HG02870 (cell line): Measurements from ENCODE around the gene CYP4A22.
A peak's percentile ranks its signal among the peaks of the same experiment; 100 is the strongest.
"Not testable (repeated sequence)": the region's sequence is repeated elsewhere in the genome, so short reads cannot be mapped to it uniquely, and the experiment has no call there.

Experiments used
- ATAC-seq: cut with Tn5 transposase; IDR thresholded peaks from one replicate; pipeline ENCODE4 v1.9.1; 2021; ENCODE audit warnings: mild to moderate bottlenecking, moderate library complexity; ENCODE audit not compliant: unreplicated experiment

Gene CYP4A22

DNA sequence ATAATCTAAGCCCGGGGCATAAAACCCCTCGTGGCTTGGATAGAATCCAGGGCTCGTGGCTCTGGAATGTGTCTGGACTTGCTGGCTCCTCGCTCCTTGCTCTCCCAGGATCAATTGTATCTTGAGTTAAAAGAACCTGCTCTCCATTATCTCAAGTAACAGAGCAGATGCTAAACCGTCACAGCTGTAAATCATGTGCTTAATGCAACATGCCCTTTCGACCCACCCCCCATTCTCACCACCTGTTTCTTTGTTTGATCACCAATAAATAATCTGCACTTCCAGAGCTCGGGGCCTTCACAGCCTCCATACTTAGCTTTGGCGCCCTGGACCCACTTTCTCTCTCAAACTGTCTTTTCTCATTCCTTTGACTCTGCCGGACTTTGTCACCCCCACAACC lies 11.9 kb downstream of the CYP4A22 start:
- not testable (repeated sequence) for ATAC-seq

DNA sequence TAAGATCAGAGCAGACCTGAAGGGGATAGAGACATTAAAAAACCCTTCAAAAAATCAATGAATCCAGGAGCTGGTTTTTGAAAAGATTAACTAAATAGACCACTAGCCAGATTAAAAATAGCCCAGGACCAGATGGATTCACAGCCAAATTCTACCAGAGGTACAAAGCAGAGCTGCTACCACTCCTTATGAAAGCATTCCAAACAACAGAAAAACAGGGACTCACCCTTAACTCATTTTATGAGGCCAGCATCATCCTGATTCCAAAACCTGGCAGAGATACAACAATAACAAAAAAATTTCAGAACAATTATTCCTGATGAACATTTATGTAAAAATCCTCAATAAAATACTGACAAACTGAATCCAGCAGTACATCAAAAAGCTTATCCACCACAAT lies 19.2 kb downstream of the CYP4A22 start:
- ATAC-seq = not testable (repeated sequence)

DNA sequence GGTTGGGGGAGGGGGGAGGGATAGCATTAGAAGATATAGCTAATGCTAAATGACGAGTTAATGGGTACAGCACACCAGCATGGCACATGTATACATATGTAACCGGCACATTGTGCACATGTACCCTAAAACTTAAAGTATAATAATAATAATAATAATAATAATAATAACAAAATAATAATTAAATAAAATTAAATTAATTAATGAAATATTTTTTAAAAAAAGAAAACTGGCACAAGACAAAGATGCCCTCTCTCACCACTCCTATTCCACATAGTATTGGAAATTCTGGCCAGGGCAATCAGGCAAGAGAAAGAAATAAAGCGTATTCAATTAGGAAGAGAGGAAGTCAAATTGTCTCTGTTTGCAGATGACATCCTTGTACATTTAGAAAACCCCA lies 20.7 kb downstream of the CYP4A22 start:
- ATAC-seq = not testable (repeated sequence)

DNA sequence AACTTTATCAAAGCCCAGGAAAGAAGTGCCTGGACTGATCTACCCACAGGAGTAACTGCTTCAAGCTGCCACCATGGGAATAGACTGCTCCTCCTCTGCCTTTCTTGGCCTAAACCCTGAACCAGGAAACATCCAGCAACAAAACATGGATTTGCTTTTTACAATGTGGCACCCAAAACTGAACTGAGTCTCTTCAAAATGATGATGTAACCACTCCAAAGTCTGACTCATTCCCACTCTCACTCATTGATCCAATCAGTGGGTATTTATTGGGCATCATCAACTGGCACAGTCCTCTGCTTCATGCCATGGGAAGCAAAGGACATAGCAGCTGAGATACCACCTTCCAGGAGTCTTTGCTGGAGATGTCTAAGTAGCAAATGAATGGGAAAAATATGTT lies 23.5 kb downstream of the CYP4A22 start:
- no peak for ATAC-seq

DNA sequence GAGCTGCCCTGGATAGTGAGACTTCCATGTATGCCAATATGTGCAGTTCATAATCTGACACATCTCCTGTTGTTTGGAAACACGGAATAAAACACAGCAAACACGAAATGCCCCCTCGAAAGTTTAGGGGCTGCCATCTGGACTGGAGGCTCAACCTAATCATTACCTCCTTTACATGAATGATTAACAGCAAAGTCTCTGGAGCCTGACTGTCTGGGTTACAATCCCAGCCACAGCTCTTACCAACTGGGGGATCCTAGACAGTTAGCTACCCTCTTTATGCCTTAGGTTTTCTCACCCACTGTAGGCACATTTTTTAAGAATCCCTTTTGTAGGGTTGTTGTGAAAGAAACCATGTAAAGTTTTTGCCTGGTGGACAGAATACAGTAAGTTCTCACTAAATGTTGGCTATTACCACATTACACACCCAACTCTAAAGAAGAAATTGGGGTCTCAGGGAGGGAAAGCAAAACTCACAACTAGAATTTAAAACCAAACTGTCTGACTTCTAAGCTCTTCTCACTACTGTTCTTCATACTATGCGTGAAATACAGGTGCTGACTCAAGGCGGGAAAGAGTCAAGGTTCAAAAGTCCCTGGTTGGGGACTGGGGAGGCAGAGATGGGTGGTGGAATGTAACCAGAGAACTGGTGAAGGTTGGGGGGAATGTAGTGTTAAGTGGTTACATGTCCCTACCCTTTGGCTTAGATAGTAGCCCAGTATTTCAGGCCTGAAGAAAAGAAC lies 24.2 kb downstream of the CYP4A22 start:
- no peak for ATAC-seq

DNA sequence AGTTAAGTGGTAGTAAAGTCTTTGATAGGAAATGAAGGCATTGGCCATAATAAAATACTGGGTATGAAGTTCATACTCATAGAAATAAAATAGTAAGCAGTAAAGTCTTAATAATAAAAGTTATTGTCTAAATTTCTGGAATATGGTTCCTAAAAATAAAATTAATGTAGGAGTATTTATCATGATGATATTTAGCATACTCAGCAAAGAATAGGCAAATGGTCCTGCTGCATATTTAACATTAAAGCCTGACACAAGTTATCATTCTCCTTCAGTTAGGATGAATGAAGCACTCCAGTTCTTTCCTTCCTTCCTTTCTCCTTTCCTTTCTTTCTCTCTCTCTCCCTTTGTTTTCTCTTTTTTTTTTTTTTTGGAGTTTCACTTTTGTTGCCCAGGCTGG lies 27.3 kb downstream of the CYP4A22 start:
- ATAC-seq = no peak

DNA sequence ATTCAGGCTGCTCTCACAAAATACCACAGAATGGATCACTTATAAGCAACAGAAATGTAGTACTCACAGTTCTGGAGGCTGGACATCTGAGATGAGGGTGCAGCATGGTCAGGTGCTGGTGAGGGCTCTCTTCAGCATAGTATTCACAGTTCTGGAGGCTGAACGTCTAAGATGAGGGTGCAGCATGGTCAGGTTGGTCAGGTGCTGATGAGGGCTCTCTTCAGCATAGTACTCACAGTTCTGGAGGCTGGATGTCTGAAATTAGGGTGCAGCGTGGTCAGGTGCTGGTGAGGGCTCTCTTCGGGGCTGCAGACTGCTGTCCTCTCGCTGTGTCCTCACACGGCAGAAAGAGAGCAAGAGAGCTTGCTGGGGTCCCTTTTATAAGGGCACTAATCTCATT lies 35.5 kb downstream of the CYP4A22 start:
- ATAC-seq = no peak

DNA sequence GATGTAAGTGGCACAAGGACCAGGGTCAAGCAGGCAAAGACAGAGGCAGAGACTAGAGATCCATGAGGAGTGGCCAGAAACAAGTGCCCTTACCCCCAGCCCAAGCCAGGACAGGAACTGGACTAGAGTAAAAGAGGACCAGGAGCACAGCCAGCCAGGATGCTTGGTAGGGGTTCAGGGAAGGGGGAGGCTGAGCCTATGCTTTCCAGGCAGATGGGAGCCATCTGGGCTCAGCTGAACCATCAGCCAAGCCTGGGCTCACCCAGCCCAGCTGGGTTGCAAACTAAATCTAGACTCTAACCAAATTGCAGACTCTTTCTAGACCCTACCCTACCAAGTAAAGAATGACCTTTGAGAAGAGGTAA lies 37.4 kb downstream of the CYP4A22 start:
- no peak for ATAC-seq

DNA sequence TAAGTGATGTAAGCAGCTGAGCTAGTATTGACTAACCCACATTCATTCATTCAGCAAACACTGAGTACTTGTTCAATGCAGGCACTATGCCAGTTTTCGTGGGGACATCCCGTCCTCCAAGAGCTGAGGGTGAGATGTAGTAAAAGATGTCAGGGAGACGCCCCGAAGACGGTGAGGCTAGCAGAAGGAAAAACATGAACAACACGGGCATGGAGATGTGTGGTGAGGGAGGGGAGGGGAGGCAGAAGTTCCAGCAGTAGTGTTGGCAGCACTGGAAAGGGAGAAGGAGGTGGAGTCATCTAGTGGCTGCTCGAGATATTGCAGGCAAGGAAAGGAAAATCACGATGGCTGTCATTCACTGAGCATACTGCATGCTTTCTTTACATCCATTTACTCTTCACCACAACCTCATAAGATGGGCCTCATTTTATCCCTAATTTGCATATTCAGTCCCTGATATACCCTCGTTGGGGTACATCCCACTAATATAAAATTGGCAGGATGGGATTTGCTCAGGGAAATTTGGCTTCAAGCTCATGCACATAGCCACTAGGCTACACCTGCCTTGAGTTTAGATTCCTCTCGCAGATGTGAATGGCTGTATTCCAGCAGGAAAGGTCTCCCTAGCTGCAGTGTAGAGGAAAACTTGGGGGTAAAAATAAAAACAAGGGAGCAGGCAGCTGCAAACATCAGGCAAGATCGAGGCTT lies 38.1 kb downstream of the CYP4A22 start:
- ATAC-seq = peak; percentile 41

DNA sequence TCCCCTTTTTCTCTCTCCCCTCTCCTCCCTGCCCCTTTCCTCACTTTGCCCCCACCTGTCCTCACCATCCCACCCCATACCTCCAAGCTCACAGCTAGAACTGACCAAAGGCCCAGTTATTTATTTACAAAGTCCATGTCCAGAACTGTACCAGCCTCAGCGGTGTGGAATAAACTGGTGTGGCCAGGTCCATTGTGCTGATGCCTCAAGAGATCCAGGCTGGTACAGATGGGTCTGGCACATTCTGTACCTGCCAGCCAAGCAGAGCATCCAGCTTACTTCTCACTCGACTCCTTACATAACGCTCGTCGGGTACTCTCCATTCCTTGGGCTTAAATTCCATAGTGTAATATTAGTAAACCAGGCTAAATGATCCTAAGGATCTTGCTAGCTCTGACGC lies 40.8 kb downstream of the CYP4A22 start:
- ATAC-seq = no peak

DNA sequence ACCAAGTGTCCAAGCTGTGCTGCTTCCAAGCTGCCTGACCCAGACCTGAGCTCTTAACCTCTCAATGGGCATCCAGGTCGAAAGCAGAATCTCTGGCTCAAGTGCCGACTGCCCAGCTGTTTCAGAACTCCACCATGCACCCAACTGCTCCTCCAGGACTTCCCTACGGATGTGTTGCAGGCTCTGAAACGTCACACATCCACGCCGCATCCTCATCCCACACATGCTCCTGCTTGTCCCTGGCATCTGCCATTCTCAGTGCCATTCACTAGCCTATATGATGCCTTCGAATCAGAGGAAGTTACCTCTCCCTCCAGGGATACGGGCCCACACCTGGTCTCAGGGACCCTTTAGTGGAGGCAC lies 41.4 kb downstream of the CYP4A22 start:
- ATAC-seq = no peak

DNA sequence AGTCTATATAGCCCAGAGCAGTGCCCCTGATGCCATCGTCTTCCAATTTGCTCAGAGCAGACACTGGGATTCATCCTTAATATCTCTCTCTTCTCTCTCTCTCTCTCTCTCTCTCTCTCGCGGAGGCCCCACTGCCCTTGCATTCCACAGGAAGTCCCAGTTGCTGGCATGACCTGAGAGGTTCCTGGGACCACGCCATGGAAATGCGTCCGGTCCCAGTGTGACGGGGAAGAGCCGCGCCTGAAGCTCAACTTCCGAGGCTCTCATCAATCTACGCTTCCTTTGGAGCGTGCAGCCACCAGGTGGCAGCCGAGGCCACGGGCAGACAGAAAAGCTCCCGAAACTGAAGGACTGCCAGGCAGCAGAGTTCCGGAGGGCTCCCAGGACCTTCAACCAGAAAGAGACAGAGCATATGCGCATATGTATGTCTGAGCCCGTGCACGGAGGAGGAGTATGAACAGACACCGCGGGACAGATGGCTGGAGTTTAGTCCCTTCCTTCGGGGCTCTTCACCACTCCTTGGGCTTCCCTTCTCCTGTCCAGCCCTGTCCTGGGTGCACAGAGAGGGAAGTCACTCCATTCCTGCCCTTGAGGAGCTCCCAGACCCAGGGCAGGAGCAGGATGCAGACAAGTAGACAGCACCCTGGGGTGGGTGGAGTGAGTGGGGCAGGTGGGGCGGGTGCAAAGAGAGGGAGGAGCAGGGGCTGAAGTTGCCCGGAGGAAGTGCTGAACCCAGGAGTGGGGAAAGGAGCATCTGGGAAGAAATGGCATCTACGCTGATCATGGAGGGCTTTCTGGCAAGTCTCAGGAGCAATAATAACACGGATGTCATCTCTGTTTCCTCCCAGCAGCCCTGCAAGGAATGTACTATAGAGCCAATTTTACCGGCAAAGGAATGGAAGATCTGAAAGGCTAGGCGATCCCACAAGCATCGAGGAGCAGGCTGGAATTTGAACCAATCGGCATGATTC lies 42.1 kb downstream of the CYP4A22 start:
- ATAC-seq = peak; percentile 74

DNA sequence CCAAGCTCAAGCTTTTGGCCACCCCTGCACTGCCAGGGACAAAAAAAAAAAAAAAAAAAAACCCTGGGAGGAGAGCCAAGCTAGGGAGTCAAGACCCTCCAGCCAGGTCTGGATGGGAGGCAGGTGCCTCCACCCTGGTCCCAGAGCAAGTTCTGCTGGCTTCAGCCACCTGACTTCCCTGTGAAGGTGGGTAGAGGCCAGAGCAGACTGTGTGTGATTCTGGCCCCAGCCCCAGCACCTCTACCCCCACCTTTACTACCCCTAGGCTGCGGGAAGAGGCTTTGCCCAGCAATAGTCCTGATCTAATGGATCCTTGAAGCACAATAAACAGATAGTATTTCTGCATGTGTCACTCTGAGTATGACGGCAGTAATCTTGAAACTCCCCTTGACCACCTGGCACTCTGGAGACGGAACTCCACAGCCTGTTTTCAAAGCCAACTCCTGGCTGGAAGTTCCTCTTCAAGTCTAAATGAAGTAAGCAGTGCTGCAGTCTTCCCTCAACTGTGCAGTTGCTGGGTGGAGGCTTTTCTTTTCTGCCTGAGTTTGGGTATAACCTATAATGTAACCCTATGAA lies 42.8 kb downstream of the CYP4A22 start:
- no peak for ATAC-seq

DNA sequence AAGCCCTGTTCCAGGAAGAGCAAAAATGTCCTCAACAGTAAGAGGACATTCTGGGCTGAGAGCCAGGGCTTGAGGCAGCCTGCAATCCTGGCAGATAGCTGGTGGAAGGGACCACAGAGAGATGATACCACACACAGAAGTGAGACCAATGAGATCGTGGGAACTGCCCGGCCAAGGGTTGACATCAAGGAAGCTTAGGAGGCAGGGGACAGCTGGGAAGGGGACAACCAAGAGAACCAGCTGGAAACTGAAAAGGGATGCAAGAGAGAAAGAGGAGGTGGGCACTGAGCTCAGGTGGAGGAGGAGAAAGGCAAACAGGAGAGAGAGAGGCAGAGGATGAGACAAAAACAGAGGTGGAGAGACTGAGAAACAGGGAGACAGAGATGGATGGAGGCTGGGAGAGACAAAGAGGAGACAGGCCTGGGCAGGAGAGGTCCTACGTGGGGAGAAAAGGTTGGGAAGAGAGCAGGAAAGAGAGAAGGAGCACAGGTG lies 43.4 kb downstream of the CYP4A22 start:
- no peak for ATAC-seq

DNA sequence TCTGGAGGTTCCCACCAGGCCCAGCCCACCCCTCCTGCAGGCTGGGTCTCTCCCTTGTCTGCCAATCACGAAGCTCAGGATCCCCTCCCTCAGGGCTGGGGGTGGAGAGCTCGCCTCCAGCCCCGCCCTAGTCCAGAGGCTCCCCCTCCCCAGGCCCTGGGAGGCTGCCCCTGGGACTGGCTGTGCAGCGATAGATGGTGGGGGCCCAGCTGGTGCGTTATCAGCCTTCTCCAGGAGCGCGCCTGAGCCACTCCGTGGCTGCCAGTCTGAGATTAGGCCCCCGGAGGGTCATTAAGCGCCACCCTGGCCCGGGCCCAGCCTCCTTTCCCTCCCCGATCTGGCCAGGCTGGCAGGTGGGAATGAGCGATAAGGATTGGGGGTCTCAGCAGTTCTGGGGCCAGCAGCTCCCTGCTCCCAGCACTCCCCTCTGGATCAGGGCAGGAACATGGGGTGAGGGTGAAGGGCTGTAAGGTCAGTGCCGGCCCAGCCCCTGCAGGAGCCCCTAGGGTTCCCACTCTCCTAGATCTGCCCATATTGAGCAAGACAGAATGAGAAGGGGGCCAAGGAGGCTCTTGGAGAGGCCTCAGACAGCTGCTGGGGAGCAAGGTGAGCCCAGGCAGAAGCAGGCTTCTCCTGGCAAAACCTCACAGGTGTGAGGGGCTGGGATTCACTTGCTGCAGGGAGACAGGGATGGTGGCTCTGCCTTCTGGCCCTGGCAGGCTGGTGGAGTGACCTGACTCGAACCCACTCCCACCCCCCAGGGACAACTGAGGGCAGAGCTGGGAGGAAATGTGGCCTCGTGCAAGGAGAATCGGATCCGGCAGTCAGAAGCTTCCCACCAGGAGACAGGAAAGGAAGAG lies 44.1 kb downstream of the CYP4A22 start:
- no peak for ATAC-seq

DNA sequence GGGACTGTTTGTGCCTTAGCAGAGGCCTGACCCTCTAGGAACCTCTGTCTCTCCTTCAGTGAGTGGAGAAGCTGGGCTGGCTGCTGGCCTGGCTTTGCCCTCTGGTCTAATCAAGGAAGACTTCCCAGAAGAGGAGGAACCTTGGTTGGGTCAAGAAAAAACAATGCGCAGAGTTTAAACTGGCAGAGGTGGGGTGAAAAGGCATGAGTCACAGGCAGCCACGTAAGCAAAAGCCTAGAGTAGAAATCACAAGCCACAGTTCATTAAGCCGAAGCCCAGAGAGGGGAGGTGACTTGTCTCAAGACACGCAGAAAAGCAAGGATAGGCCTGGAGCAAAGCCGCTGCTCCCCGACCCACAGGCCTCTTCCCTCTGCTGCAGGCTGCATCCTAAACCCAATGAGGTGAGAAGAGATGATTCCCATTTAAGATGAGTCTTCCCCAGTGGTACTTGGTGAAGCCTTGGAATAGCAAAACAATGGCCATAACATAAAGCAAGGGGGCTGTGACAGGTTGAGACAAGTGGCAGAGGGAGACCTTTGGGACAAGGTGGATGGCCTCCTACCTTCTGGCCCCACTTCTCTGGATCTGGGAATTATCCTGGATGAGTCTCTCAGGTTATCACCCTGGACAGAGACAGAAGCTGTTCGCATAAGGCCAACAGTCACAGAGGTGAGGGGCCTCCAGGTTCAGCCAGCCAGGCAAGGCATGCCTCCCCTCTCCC lies 44.9 kb downstream of the CYP4A22 start:
- no peak for ATAC-seq

DNA sequence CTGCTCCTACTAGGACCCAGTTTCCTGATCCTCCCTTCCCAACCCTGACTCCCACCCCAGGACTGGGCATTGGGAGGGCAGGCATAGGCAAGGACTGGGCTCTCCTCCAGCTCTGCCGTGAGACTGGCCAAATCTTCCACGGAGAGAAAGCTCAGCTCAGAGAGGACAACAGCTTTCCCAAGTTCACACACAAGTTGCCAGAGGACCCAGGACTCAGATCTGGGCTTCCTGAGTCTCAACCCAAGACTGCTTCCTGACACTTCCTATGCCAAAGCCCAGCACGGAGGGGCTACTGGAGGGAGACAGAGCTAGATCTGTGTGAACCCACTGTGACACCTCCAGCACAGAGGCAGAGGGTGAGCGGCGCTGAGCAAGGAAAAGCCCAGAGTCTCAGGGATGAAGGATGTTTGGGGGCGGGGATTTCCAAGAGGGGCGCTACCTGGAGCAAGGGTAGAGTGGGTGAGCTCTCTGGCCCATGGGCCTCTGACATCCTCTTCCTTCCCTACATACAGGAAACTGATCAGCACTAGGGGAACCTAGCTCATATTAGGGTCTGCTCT lies 45.5 kb downstream of the CYP4A22 start:
- no peak for ATAC-seq

DNA sequence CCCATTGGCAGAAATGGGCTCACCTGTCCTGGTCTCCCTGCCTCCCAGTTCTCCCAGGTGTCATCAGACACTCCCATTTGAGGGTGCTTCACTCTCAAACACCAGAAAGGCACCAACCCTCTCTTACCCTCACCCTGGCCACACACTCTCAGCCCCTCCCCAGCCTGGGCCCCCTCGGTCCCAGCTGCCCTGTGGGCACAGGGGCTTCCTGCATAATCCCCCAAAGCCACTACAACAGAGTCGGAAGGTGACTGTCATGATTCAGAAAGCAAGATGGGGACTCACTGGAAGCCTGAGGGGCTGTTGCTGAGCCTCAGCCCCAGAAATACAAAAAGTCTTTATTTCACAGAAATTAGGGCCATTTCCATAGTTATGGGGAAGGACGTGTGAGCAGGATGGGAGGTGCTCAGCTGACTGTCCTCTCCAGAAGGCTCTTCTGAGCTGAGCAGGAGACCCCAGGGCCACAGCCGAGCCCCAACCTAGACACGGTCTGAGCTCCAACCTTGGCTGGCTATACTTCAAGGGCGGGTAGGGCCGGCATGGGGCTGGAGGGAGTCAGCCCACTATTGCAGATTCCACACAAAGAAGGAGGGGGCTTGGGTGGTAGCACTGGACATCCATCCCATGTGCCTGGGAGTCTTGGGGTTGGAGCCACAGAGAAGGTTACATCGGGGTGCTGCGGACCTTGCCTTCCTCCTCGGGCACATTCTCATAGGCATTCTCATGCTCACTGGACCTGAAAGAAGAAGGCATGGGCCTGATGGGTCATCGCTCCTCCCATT lies 46.3 kb downstream of the CYP4A22 start:
- no peak for ATAC-seq
